GM19025 (cell line): ENCODE results near the gene MAP3K2.

Experiments
- ATAC-seq: cut with Tn5 transposase; IDR thresholded peaks from one replicate; pipeline ENCODE4 v1.9.1; 2021; ENCODE audit warnings: mild to moderate bottlenecking, low read depth, moderate library complexity; ENCODE audit not compliant: unreplicated experiment

The MAP3K2 gene

DNA sequence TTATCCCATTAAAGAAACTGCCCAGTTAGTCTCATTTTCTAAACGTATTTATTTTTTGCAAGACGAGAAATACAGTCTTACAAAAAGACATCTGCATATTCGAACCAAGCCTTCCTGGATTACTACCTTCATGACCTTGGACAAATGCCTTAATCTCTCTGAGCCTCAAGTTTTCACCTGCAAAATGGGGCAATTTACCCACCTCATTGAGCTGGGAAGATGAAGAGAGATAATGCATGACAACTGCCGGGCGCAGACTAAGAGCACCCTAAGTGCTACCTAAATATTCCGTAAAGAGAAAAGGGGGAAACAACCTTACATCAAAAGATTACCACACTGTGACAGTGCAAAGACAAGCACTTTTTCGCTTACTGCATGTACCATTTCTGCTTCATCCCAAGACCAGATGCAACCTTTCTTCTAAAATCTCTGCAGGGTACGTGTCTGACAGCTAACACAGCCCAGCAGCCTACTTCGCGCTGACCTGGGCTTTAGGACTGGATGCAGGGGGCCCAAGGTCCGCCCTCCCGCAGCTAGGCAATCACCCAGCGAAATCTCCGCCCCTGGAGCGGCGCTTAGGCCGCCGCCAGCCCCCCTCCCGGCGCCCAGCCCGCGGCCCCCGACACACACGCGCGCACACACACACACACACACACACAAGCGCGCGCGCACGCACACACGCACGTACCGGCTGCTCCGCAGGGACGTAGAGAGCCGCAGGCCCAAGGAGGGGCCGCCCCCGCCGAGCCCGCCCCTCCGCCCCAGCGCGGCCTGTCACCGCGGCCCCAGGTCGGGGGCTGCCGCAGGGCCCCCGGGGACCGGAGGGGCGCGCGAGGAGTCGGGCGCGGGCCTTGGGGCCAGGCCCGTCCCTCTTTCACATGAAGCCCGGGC is 766 bp downstream of the MAP3K2 start:
- ATAC-seq: peak; percentile 64

DNA sequence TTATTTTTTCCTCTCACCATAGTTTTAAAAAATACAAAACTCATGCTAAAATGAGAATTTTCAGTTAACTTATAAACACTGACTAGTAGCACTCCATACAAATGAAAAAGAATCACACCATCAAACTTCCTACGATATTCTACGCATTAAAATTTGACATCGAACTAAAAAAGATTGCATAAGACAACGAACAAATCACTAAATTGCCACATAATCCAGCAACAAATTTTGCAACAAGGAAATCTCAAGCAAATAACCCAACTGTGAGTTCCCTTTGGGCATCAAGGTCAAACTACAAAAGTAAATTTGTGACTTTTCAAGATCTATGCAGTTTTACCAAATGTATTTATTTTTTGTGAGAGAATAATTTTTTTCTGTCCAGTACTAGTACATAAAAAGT is 1.5 kb downstream of the MAP3K2 start:
- no peak for ATAC-seq

DNA sequence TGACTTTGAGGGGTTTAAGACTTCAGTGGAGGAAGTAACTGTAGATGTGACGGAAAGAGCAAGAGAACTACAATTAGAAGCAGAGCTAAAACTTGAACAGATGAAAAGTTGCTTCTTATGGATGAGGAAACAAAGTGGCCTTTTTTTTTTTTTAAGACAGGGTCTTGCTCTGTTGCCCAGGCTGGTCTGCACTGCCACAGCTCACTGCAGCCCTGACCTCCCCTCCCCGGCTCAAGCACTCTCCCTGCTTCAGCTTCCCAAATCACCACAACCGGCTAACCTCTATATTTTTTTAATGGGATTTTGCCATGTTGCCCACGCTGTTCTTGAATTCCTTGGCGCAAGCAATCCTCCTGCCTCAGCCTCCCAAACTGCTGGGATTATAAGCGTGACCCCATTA is 3.2 kb downstream of the MAP3K2 start:
- no peak for ATAC-seq

DNA sequence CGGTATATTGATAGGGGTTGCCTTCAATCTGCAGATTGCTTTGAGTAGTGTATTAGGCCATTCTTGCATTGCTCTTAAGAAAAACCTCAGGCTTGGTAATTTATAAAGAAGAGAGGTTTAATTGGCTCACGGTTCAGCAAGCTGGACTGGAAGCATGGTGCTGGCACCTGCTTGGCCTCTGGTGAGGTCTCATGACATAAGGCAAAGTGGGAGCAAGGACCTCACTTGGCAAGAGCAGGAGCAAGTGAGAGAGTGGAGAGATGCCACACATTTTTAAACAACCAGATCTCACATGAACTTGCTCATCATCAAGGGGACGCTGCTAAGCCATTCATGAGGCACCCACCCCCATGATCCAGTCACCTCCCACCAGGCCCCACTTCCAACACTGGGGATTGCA is 4.9 kb downstream of the MAP3K2 start:
- ATAC-seq: no peak

DNA sequence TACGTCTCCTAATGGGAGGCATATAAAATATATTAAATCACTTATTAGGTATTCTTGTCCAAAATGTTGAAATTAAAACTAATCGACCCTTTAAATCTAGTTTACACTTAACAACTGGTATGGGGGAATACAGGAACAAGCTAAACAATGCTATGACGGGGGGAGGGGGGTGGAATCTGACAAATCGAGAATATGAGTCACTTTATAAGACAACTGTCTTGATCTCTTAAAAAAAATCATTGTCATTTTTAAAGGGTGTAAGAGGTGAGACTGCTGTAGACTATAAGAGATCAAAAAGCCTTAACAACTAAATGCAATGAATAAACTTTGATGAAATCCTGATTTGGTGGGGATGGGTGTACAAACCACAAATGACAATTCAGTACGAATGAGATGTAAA is 6.0 kb downstream of the MAP3K2 start:
- no peak for ATAC-seq

DNA sequence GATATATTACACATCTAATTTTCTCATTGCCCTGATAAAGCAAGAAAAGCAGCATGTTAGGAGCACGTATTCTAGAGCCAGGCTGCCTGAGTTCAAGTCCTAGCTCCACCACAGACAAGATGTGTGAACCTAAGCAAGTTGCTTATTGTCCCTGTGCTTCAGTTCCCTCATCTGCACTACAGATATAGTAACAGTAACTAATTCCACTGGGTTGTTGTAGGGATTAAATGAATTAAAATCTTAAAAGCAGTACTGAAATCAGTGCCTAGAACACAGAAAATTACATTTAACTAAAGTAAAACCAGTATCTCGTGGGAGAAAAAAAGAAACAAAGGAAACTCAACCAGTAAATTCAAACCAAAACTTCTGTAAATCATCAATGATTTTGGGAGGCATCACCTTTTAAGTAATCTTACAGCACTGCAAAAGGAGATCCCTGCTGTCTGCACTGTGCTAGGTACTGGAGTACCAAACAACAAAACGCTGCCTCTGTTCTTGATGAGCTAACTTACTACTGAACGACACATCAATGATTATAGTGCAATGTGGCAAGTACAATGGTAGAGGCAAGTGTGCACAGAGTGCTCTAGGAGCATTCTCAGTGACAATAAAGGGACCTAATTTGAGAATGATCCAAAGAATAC is 7.9 kb downstream of the MAP3K2 start:
- ATAC-seq: peak; percentile 53

DNA sequence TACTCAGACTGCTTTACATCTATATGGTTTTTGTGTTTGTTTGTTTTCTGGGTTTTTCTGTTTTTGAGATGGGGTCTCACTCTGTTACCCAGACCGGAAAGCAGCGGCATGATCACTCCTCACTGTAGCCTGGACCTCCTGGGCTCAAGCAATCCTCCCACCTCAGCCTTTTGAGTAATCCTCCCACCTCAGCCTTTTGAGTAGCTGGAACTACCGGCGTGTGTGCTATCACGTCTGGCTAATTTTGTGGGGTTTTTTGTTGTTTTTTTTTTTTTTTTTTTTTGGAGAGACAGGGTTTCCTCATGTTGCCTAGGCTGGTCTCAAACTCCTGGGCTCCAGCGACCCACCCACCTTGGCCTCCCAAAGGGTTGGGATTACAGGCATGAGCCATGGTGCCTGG is 9.1 kb downstream of the MAP3K2 start:
- no peak for ATAC-seq

DNA sequence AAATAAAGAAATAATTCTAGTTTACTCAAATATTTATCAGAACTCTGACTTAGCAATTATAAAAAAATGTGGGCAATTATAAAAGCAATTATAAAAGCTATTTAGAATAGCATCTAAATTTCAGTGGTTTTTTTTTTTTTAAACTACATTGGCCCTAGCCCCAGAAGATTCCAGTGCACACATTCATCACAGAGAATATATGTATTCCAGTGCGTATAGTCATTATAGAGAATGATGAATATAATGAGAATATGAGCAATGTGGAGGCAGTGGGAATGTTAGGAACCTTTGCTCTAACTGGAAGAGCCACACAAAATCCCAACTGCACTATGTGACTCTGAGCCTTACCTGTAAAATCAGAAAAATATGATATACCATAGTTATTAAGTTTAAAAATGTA is 10.5 kb downstream of the MAP3K2 start:
- no peak for ATAC-seq

DNA sequence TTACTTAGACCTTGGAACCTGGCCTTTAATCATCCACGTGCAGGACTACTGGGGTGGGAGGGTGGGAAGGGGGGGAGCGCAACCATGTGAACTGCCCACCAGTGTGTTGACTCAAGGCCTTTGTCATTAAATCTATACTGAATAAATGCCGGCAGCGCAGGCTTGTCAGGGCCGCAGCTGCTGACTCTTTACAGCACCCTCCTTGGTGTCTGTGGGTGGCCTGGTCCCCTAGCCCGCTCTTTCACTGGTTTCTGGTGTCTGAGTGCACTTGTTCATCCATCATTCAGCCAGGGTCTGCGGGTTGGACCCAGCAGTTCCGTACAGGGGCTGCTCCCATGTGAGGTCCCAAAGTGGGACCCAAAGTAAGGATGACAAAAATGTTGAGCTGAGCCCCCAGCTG is 11.5 kb downstream of the MAP3K2 start:
- ATAC-seq: no peak

DNA sequence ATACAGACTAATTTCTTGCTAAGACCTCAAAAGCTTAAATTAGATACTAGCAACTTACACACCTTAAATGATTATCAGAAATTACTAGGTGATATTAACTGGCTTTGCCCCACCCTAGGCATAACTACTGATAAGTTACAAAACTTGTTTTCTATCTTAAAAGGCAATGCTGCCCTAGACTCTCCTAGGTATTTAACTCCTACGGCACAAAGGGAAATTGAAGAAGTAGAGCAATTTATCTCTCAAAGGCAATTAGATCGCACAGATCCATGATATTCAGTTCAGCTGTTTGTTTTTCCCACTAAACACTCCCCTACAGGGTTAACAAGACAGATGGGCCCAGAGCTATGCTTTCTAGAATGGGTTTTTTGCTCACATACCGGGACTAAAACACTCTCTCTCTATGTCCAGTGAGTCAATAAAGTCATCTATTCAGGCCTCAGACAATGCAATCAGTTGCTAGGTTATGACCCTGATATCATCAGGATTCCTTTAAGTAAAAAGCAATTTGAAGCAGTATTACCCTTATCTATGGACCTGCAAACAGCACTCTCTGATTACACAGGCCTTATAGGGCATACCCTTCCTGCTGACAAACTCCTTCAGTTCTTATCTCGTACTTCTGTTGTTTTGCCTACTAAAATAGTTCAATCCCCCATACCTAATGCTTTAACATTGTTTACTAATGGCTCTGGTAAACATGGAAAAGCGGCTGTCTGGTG is 14.3 kb downstream of the MAP3K2 start:
- no peak for ATAC-seq

DNA sequence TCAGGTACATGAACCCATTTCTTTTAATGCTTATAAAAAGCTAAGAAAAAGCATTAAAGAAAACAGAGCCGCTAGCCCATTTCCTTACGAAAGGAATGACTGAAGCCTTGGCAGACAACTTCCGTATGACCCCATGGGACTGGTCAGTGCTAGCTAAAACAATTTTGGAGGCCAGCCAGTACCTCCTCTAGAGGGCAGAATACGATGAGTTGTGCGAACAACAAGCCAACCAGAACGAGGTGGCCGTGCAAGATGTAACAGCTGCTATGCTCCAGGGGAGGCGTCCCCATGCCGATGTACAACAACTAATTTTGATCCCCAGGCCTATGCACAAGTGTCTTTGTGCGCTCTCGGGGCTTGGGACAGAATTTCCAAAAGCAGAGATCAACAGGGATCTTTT is 16.7 kb downstream of the MAP3K2 start:
- no peak for ATAC-seq

DNA sequence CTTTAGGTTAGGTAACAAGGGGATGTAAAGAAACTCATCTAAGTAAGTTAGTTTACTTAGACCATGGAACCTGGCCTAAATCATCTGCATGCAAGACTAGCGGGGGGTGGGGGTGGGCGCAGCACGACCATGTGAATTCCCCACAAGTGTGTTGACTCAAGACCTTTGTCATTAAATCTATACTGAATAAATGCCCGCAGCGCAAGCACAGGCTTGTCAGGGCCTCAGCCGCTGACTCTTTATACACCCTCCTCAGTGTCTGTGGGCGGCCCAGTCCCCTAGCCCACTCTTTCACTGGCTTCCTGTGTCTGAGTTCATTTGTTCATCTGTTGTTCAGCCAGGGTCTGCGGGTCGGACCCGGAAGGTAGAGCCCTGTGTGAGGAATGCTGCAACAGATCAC is 17.8 kb downstream of the MAP3K2 start:
- no peak for ATAC-seq

DNA sequence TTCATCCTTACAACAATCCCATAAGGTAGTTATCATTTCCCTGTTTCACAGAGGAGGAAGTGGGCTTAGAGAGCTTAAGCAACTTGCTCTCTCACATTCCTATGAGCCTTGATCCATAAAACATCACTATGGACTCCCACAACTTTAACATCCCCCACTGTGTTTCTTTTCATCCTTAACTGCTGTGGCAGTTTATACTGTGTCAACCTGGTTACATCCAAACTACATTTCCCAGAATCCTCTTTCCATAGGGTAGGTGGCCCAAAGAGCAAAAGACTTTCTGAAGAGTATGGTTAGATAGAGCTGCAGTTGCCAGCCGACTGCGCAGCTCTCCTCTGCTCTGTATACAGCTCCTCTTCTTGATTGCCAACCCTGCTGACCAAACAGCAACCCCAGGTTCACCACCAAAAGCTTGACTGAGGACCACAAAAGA is 22.5 kb downstream of the MAP3K2 start:
- ATAC-seq: no peak

DNA sequence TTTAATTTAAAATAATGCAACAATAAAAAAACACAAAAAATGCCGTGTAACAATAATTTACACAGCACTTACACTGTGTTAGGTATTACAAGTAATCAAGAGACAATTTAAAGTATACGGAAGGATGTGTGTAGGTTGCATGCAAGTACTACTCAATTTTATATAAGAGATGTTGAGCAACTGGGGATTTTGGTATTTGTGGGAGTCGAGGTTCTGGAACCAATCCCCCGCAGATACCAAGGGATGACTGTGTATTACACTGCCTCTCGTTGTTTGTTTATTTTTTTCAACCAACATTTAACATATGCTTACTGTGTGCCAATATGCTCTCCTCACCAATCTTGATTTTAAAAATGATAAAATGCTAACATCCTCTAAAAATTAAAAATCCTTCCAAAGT is 24.8 kb downstream of the MAP3K2 start:
- no peak for ATAC-seq

DNA sequence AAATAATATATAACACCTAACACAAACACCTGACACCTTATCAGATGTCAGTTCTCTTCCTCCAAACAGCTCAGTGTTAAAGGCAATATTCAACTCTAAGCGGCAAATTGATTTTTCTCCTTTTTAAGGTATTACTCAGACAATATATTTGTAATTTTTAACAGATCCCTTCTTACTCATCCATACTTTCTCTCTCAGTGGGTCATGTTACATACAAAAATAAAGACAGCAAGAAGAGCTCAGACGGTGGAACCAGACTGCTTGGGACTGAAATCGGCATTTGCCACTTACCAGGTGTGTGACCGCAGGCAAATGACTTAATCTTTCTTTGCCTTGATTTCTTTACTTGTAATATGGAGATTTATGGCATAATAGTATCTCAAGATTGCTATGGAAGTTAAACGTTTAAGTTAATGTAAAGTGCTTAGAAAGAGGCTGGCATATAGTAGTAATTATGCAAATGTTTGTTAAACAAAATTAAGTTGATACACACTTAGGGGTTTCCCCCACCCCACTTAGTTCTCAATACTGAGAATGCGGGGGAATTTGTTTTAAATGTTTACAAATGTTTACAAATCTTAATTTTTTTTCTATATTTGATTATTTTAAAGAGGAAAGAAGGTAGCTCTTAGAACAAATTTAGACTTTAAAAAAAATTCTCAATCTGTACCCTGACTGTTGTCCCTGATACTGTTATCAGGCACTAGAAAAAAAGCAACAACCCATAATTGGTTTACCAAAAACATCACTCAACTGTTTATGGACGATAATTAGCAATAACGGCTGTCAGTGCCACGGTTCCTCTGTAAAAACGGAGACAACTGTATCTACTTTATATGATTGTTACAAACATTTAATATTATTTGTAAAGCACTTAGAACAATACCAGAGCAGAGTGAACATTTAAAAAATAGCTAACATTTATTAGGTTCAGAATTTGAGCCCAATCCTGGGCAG is 25.6 kb downstream of the MAP3K2 start:
- no peak for ATAC-seq

DNA sequence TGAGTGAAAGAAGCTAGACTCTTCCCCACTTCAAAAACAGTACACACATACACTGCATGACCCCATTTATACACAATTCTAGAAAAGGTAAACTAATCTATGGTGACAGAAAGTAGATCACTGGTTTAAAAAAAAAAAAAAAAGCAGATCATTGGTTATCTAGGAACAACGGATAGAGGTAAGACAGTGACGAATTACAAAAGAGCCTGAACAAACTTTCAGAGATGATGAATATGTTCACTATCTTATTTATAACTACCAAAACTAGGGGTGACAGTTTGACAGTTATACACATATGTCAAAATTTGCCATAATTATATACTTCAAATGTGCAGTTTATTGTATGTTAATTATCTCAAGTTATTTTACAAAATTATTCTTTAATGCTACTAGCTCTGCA is 27.5 kb downstream of the MAP3K2 start:
- no peak for ATAC-seq

DNA sequence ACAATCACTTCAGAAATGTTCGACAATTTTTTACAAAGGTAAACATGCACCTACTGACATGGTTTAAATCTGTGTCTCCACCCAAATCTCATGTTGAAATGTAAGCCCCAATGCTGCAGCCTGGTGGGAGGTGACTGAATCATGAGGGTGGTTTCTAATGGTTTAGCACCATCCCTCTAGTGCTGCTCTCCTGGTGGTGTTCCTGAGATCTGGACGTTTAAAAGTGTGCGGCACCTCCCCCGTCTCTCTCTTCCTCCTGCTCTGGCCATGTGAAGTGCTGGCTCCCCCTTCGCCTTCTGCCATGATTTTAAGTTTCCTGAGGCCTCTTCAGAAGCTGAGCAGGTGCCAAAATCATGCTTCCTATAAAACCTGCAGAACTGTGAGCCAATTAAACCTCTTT is 28.3 kb downstream of the MAP3K2 start:
- no peak for ATAC-seq

DNA sequence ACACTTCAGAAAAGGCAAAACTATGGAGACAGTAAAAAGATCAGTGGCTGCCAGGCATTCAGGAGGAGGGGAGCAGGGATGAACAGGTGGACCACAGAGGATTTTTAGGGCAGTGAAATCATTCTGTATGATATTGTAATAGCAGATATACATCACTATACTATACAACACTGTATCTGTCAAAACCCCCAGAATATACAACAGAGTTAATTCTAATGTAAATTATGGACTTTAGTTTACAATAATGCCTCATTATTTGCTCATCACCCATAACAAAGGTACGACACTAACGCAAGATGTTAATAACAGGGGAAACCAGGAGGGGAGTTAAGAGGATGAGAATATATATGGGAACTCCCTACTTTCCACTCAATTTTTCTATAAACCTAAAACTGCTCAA is 28.8 kb downstream of the MAP3K2 start:
- no peak for ATAC-seq

DNA sequence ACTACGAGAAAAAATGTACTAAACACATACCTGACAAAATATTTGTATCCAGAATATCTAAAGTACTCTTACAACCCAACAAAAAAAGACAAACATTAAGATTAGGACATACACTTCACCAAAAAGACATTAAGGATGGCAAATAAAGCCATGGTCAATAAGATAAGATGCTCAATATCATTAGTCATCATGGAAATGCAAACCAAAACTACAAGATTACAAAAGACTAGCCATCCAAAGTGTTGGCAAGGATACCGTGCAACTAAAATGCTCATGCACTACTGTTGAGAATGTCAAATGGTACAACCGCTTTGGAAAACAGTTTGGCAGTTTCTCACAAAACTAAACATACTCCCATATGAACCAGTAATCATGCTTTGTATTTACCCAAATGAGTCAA is 29.7 kb downstream of the MAP3K2 start:
- no peak for ATAC-seq

DNA sequence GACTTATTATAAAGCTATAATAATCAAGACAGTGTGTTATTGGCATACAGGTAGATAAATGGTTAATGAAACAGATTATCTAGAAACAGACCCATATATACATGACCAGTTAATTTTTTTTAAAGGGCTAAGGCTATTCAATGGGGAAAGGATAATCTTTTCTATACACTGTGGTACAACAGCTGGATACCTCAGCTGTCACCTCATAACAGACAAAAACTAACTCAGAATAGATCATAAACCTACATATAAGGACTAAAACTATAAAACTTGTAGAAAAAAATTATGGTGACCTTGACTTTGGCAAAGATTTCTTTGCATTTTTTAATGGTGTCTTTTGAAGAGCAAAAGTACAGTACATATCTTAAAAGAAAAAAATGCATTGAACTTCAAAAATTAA is 30.2 kb downstream of the MAP3K2 start:
- ATAC-seq: no peak
